Measurements from ENCODE around the gene C11orf68.
A peak's percentile ranks its signal among the peaks of the same experiment; 100 is the strongest.

The C11orf68 gene

GRCh38 chr11:65870307-65870658 lies 48.6 kb downstream of the C11orf68 start:
- DNase-seq: no peak

GRCh38 chr11:65869643-65870306 lies 49.1 kb downstream of the C11orf68 start:
- no peak for DNase-seq

- no peak for DNase-seq
Observed at GRCh38 chr11:65868907-65869306, 50.0 kb downstream of the C11orf68 start.

GRCh38 chr11:65868076-65868667 lies 50.7 kb downstream of the C11orf68 start:
- DNase-seq: peak in 1 of 2 experiments; percentile 8

- DNase-seq: no peak
Observed at GRCh38 chr11:65867284-65868071, 51.4 kb downstream of the C11orf68 start.
